Mammary epithelial cell (primary cell): Measurements from ENCODE around the gene ROBO1.

ENCODE experiments used
- CTCF ChIP-seq, 2 donors: IDR thresholded peaks in 1 of 2; conservative IDR thresholded peaks in 1 of 2; 2 replicates each; pipeline ENCODE4 v1.5.1; 2011 to 2012; ENCODE audit warnings: inconsistent platforms in 2 of 2, low read length in 2 of 2, mild to moderate bottlenecking in 2 of 2, control low read depth in 1 of 2, low read depth in 1 of 2; ENCODE audit not compliant: insufficient read depth in 1 of 2; ENCODE audit errors: extremely low read depth in 1 of 2
- EZH2 ChIP-seq: IDR thresholded peaks from 2 replicates; pipeline ENCODE4 v1.6.1; 2012; ENCODE audit warnings: low read length, inconsistent platforms, borderline replicate concordance

GRCh38 chr3:79097964-79098660 is 669.7 kb downstream of the ROBO1 start:
- TF ChIP-seq CTCF (conservative IDR thresholded peaks at IDR 0.05 in 1 of 2, IDR thresholded peaks at IDR 0.05 in 1 of 2; ENCODE audit: extremely low read depth in 1 of 2, insufficient read depth in 1 of 2, low read depth in 1 of 2, low read length in 2 of 2): no peak
- TF ChIP-seq EZH2: no peak
